ENCODE measurements around the gene ZKSCAN8. TPM values are rescaled to one million over a fixed set of nuclear protein-coding genes. Genes with fewer than 3 reads are reported as not detected.

ZKSCAN8 gene
- polyA plus RNA-seq, 1 experiment, result 11.5 TPM

GRCh38 chr6:28203201-28203600 lies 61.5 kb downstream of the ZKSCAN8 start:
- Histone ChIP-seq H3K27ac (ENCODE audit: low read depth, low read length) (no peak overlapping the region), H3K9me3 (ENCODE audit: control insufficient read depth, insufficient read depth, low read length) (no peaks in the 10 kb centered on the region), H3K4me3 (ENCODE audit: low read depth, low read length) (no peak overlapping the region), H3K27me3 (ENCODE audit: control insufficient read depth, insufficient read depth, low read length) (peaks cover 26% of the 10 kb centered on the region)
- ChIA-PET CTCF (no interaction called here), POLR2A (no interaction called here)
- DNase-seq (ENCODE audit: low read depth, low spot score), result no peak
- no peak for TF ChIP-seq CTCF (IDR thresholded peaks at IDR 0.05; ENCODE audit: low read depth, low read length)

- POLR2A ChIA-PET, result no interaction called here
- Histone ChIP-seq H3K4me3 (ENCODE audit: low read depth, low read length) (no peak overlapping the region), H3K27ac (ENCODE audit: low read depth, low read length) (no peak overlapping the region), H3K9me3 (ENCODE audit: control insufficient read depth, insufficient read depth, low read length) (no peaks in the 10 kb centered on the region), H3K27me3 (ENCODE audit: control insufficient read depth, insufficient read depth, low read length) (peaks cover 40% of the 10 kb centered on the region)
- DNase-seq (ENCODE audit: low read depth, low spot score), result no peak
- no peak for TF ChIP-seq CTCF (IDR thresholded peaks at IDR 0.05; ENCODE audit: low read depth, low read length)
- CTCF ChIA-PET, result no interaction called here
These were observed 64.2 kb downstream of the ZKSCAN8 start for GRCh38 chr6:28205879-28206278.

- ChIA-PET POLR2A (no interaction called here), CTCF (no interaction called here)
- no peak overlapping the region for H3K27ac ChIP-seq (ENCODE audit: low read depth, low read length)
- TF ChIP-seq CTCF (IDR thresholded peaks at IDR 0.05; ENCODE audit: low read depth, low read length), result no peak
- H3K4me3 ChIP-seq (ENCODE audit: low read depth, low read length), result no peak overlapping the region
- H3K27me3 ChIP-seq (ENCODE audit: control insufficient read depth, insufficient read depth, low read length), result peaks cover 43% of the 10 kb centered on the region
- no peaks in the 10 kb centered on the region for H3K9me3 ChIP-seq (ENCODE audit: control insufficient read depth, insufficient read depth, low read length)
- DNase-seq (ENCODE audit: low read depth, low spot score), result no peak
These were observed 64.8 kb downstream of the ZKSCAN8 start for GRCh38 chr6:28206527-28206926.

- Histone ChIP-seq H3K27me3 (ENCODE audit: control insufficient read depth, insufficient read depth, low read length) (peaks cover 41% of the 10 kb centered on the region), H3K4me3 (ENCODE audit: low read depth, low read length) (peak overlapping the region; percentile 55), H3K9me3 (ENCODE audit: control insufficient read depth, insufficient read depth, low read length) (no peaks in the 10 kb centered on the region), H3K27ac (ENCODE audit: low read depth, low read length) (no peak overlapping the region)
- ChIA-PET CTCF (interaction anchor here (1.6 kb wide), 1 partner anchor 81 kb away, joined by 3 read pairs; no protein-coding TSS in a partner anchor), POLR2A (no interaction called here)
- TF ChIP-seq CTCF (IDR thresholded peaks at IDR 0.05; ENCODE audit: low read depth, low read length), result no peak
- no peak for DNase-seq (ENCODE audit: low read depth, low spot score)
These were observed 65.3 kb downstream of the ZKSCAN8 start for GRCh38 chr6:28206928-28207509.

- no peak for DNase-seq (ENCODE audit: low read depth, low spot score)
- H3K9me3 ChIP-seq (ENCODE audit: control insufficient read depth, insufficient read depth, low read length), result no peaks in the 10 kb centered on the region
- ChIA-PET CTCF (interaction anchor here (1.6 kb wide), 1 partner anchor 81 kb away, joined by 3 read pairs; no protein-coding TSS in a partner anchor), POLR2A (interaction anchor here (0.7 kb wide), 1 partner anchor 16 kb away, joined by 5 read pairs; no protein-coding TSS in a partner anchor)
- no peak overlapping the region for H3K27ac ChIP-seq (ENCODE audit: low read depth, low read length)
- peaks cover 40% of the 10 kb centered on the region for H3K27me3 ChIP-seq (ENCODE audit: control insufficient read depth, insufficient read depth, low read length)
- H3K4me3 ChIP-seq (ENCODE audit: low read depth, low read length), result peak overlapping the region; percentile 55
- no peak for TF ChIP-seq CTCF (IDR thresholded peaks at IDR 0.05; ENCODE audit: low read depth, low read length)
These were observed 65.9 kb downstream of the ZKSCAN8 start for GRCh38 chr6:28207510-28208110.
